ENCODE results near the gene CT47A7. TPM values are rescaled to one million over a fixed set of nuclear protein-coding genes. Genes with fewer than 3 reads are reported as not detected.
"Not testable (repeated sequence)": the region's sequence is repeated elsewhere in the genome, so short reads cannot be mapped to it uniquely, and the experiment has no call there.

The CT47A7 gene
- polyA plus RNA-seq (2012; ENCODE audit: insufficient read depth, insufficient read length) = not detected

DNA sequence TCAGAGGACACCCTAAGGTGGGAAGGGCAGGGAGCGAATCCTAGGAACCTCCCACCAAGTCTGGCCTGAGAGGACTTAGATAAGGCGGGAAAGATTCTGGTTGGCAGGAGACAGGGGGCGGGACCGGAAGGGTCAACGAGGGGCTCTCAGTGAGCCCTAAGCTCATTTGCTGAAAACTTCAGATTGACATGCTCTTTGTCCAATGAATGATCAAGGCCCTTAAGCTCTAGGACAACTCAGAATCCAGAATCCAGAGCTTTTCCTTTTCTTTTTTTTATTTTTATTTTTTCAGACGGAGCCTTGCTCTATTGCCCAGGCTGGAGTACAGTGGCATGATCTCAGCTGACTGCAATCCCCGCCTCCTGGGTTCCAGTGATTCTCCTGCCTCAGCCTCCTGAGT lies at the start of gene CT47A7:
CT47A7 (minus strand) TSS at position 101 of the 400 bp plus-strand sequence. CDS start 255 bp downstream, outside the sequence.
- DNase-seq (ENCODE audit: low read depth, low spot score) = not testable (repeated sequence)

GRCh38 chrX:121000589-121000988 lies 44.2 kb upstream of the CT47A7 start:
- DNase-seq (ENCODE audit: low read depth, low spot score) = peak; percentile 10
- no peak overlapping the region for H3K4me3 ChIP-seq (ENCODE audit: low read length)

More for the DNA sequence above, at the start of gene CT47A7:
- not testable (repeated sequence) for H3K4me3 ChIP-seq (ENCODE audit: low read length)

DNA sequence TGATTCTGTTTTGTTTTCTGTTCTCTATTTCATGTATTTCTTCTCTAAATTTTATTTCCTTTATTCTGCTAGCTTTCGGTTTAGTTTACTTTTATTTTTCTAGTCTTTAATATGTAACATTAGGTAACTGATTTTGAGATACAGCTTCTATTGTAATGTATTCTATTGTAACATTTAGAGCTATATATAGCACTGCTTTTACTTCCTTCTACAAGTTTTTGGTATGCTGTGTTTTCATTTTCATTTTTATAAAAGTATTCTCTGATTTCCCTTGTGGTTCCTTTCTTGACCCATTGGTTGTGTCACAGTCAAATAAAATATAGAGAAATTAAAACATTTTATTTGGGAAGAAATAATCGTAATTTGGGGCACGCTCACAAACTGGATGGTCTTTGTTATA lies 43.0 kb upstream of the CT47A7 start:
- H3K4me3 ChIP-seq (ENCODE audit: low read length) = no peak overlapping the region
- DNase-seq (ENCODE audit: low read depth, low spot score) = no peak

DNA sequence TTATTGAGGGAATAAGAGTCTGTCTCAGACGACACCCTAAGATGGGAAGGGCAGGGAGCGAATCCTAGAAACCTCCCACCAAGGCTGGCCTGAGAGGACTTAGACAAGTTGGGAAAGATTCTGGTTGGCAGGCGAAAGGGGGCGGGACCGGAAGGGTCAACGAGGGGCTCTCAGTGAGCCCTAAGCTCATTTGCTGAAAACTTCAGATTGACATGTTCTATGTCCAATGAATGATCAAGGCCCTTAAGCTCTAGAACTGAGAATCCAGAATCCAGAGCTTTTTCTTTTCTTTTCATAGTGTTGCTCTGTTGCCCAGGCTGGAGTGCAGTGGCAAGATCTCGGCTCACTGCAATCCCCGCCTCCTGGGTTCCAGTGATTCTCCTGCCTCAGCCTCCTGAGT lies 29.3 kb upstream of the CT47A7 start, which contains the start of gene CT47A1:
CT47A1 (minus strand) TSS at position 101 of the 400 bp plus-strand sequence. CDS start 231 bp downstream, outside the sequence.
- H3K4me3 ChIP-seq (ENCODE audit: low read length); DNase-seq (ENCODE audit: low read depth, low spot score): not testable (repeated sequence)

Data from Jurkat, Clone E6-1 (cell line).